HEK293T (cell line): Measurements from ENCODE around the gene FAM171A1.

Source experiments
- ARNT ChIP-seq: fragments of 450-650 bp; IDR thresholded peaks from 2 replicates; pipeline ENCODE4 v1.6.1; 2017; ENCODE audit warnings: mild to moderate bottlenecking
- BHLHE40 ChIP-seq: fragments of 450-650 bp; IDR thresholded peaks from 2 replicates; pipeline ENCODE4 v1.6.1; 2016; ENCODE audit warnings: mild to moderate bottlenecking, moderate library complexity, borderline replicate concordance
- CTBP1 ChIP-seq: fragments of 450-650 bp; IDR thresholded peaks from 2 replicates; pipeline ENCODE4 v1.6.1; 2016; ENCODE audit warnings: borderline replicate concordance
- ELF4 ChIP-seq: fragments of 450-650 bp; IDR thresholded peaks from 2 replicates; pipeline ENCODE4 v1.6.1; 2017; ENCODE audit warnings: antibody characterized with exemption
- FOXA1 ChIP-seq: fragments of 450-650 bp; IDR thresholded peaks from 2 replicates; pipeline ENCODE4 v1.6.1; 2016; ENCODE audit warnings: mild to moderate bottlenecking
- FOXK2 ChIP-seq: fragments of 450-650 bp; IDR thresholded peaks from 2 replicates; pipeline ENCODE4 v1.6.1; 2016; ENCODE audit warnings: mild to moderate bottlenecking
- FOXM1 ChIP-seq: fragments of 450-650 bp; IDR thresholded peaks from 2 replicates; pipeline ENCODE4 v1.6.1; 2017; ENCODE audit warnings: mild to moderate bottlenecking, borderline replicate concordance
- HDGF ChIP-seq: fragments of 450-650 bp; IDR thresholded peaks from 2 replicates; pipeline ENCODE4 v1.6.1; 2017; ENCODE audit warnings: antibody characterized with exemption, borderline replicate concordance
- L3MBTL2 ChIP-seq: fragments of 450-650 bp; conservative IDR thresholded peaks from 2 replicates; pipeline ENCODE4 v1.6.1; 2016; ENCODE audit warnings: mild to moderate bottlenecking
- LEF1 ChIP-seq: fragments of 450-650 bp; IDR thresholded peaks from 2 replicates; pipeline ENCODE4 v1.6.1; 2017; ENCODE audit warnings: mild to moderate bottlenecking, borderline replicate concordance
- NFRKB ChIP-seq: fragments of 450-650 bp; IDR thresholded peaks from 2 replicates; pipeline ENCODE4 v1.6.1; 2016; ENCODE audit warnings: mild to moderate bottlenecking, moderate library complexity
- SP1 ChIP-seq: fragments of 450-650 bp; IDR thresholded peaks from 2 replicates; pipeline ENCODE4 v1.6.1; 2017
- SUZ12 ChIP-seq: fragments of 450-650 bp; IDR thresholded peaks from 2 replicates; pipeline ENCODE4 v1.6.1; 2016; ENCODE audit warnings: mild to moderate bottlenecking
- ZNF384 ChIP-seq: fragments of 450-650 bp; IDR thresholded peaks from 2 replicates; pipeline ENCODE4 v1.6.1; 2016

GRCh38 chr10:15231426-15231825, 139.7 kb downstream of the FAM171A1 start:
- TF ChIP-seq LEF1 (no peak), NFRKB (no peak), FOXA1 (no peak), SP1 (no peak), L3MBTL2 (no peak), BHLHE40 (no peak), FOXM1 (no peak), ELF4 (no peak), CTBP1 (no peak), ARNT (no peak), FOXK2 (no peak), ZNF384 (no peak), SUZ12 (no peak), HDGF (no peak)
